Trophoblast cell (in vitro differentiated cells and primary cell): ENCODE data around the gene CD151.

Experiments
- DNase-seq, 2 donors: peaks; one replicate each; pipeline ENCODE4 v3.0.0-alpha.2; 2016
- H2AFZ ChIP-seq: 2 replicates; pipeline ENCODE4 v1.6.1; 2013; ENCODE audit warnings: low read length, moderate library complexity, mild to moderate bottlenecking; ENCODE audit not compliant: insufficient read depth, poor library complexity
- H2AK5ac ChIP-seq: 2 replicates; pipeline ENCODE4 v1.6.1; 2013; ENCODE audit warnings: mild to moderate bottlenecking, low read length
- H2BK120ac ChIP-seq: 2 replicates; pipeline ENCODE4 v1.6.1; 2013; ENCODE audit warnings: low read length, mild to moderate bottlenecking, moderate library complexity; ENCODE audit not compliant: insufficient read depth, poor library complexity
- H2BK12ac ChIP-seq: 2 replicates; pipeline ENCODE4 v1.6.1; 2013; ENCODE audit warnings: mild to moderate bottlenecking, low read length, moderate library complexity
- H2BK5ac ChIP-seq: 2 replicates; pipeline ENCODE4 v1.6.1; 2013; ENCODE audit warnings: low read length, low read depth, moderate library complexity, mild to moderate bottlenecking; ENCODE audit not compliant: poor library complexity
- H3K14ac ChIP-seq: 2 replicates; pipeline ENCODE4 v1.6.1; 2013; ENCODE audit warnings: mild to moderate bottlenecking, low read length
- H3K18ac ChIP-seq: 2 replicates; pipeline ENCODE4 v1.6.1; 2013; ENCODE audit warnings: mild to moderate bottlenecking, low read length
- H3K23ac ChIP-seq: 2 replicates; pipeline ENCODE4 v1.6.1; 2013; ENCODE audit warnings: low read length
- H3K27ac ChIP-seq: 2 replicates; pipeline ENCODE4 v1.5.1; 2013; ENCODE audit warnings: low read depth, mild to moderate bottlenecking, inconsistent platforms, low read length, moderate library complexity
- H3K27me3 ChIP-seq: 2 replicates; pipeline ENCODE4 v1.6.1; 2013; ENCODE audit warnings: inconsistent platforms, mild to moderate bottlenecking, low read length, moderate library complexity; ENCODE audit not compliant: insufficient read depth
- H3K36me3 ChIP-seq, 2 experiments: 1 replicate in 1 of 2; 2 replicates in 1 of 2; pipeline ENCODE4 v1.6.1; 2013; ENCODE audit warnings: low read length in 2 of 2, mild to moderate bottlenecking in 2 of 2, moderate library complexity in 1 of 2; ENCODE audit not compliant: insufficient read depth in 2 of 2, control insufficient read depth in 1 of 2
- H3K4ac ChIP-seq: 2 replicates; pipeline ENCODE4 v1.6.1; 2013; ENCODE audit warnings: low read depth, mild to moderate bottlenecking, low read length, moderate library complexity
- H3K4me1 ChIP-seq, 2 experiments: 1 replicate in 1 of 2; 2 replicates in 1 of 2; pipeline ENCODE4 v1.6.1; 2013; ENCODE audit warnings: low read length in 2 of 2, mild to moderate bottlenecking in 2 of 2, moderate library complexity in 1 of 2; ENCODE audit not compliant: insufficient read depth in 2 of 2, control insufficient read depth in 1 of 2
- H3K4me2 ChIP-seq: 2 replicates; pipeline ENCODE4 v1.6.1; 2013; ENCODE audit warnings: inconsistent platforms, mild to moderate bottlenecking, low read length, moderate library complexity
- H3K4me3 ChIP-seq: 2 replicates; pipeline ENCODE4 v1.5.1; 2013; ENCODE audit warnings: mild to moderate bottlenecking, low read depth, low read length, inconsistent platforms
- H3K79me1 ChIP-seq: one replicate; pipeline ENCODE4 v1.6.1; 2013; ENCODE audit warnings: low read length
- H3K79me2 ChIP-seq: 2 replicates; pipeline ENCODE4 v1.6.1; 2013; ENCODE audit warnings: low read length, mild to moderate bottlenecking; ENCODE audit not compliant: control insufficient read depth, insufficient read depth, poor library complexity
- H3K9ac ChIP-seq: 2 replicates; pipeline ENCODE4 v1.6.1; 2013; ENCODE audit warnings: mild to moderate bottlenecking, low read length
- H3K9me3 ChIP-seq: 2 replicates; pipeline ENCODE4 v1.6.1; 2013; ENCODE audit warnings: low read depth, mild to moderate bottlenecking, control low read depth, inconsistent platforms, low read length; ENCODE audit not compliant: insufficient read depth
- H4K12ac ChIP-seq: 2 replicates; pipeline ENCODE4 v1.6.1; 2013; ENCODE audit warnings: low read depth, mild to moderate bottlenecking, low read length, moderate library complexity
- H4K8ac ChIP-seq: 2 replicates; pipeline ENCODE4 v1.6.1; 2013; ENCODE audit warnings: low read depth, mild to moderate bottlenecking, low read length, moderate library complexity
- H4K91ac ChIP-seq: one replicate; pipeline ENCODE4 v1.6.1; 2013; ENCODE audit warnings: low read depth, mild to moderate bottlenecking, low read length, moderate library complexity
- WGBS: extraction: QIAGEN DNeasy Blood & Tissue Kit; methylation state at CpG from one replicate; pipeline ENCODE4 v1.1.7; 2013; ENCODE audit warnings: missing lambda C conversion rate; ENCODE audit not compliant: insufficient read length, insufficient coverage; ENCODE audit errors: extremely low coverage; 5-methylcytosine and 5-hydroxymethylcytosine counted together

The CD151 gene

DNA sequence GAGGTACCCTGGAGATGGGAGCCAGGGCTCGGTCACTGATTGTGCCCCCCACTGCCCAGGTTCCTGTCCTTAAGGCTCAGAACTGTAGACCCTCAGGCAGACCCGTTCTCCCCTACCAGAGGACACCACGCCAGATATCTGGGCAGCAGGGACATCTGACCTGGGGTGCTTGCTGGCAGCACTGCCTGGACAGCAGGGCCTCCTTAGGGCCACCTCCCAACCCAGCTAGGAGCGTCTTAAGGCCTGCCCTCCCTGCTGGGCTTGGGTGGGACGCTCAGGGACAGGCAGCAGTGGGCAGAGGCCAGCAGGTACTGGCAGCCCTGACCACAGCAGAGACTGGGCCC is 6.5 kb downstream of the CD151 start:
- no peak overlapping the region for H4K91ac ChIP-seq
- no peak for DNase-seq
- H2AK5ac ChIP-seq, result no peak overlapping the region
- H3K27ac ChIP-seq, result no peak overlapping the region
- H3K4me3 ChIP-seq, result no peak overlapping the region
- H3K9ac ChIP-seq, result no peak overlapping the region
- H2AFZ ChIP-seq, result no peak overlapping the region
- H3K79me2 ChIP-seq, result peaks cover 10% of the 10 kb centered on the region
- H3K4me2 ChIP-seq, result no peak overlapping the region
- no peak overlapping the region for H2BK120ac ChIP-seq
- no CpG with 5 or more reads among the region's 5 CpGs for whole genome bisulfite sequencing
- H3K9me3 ChIP-seq, result no peaks in the 10 kb centered on the region
- peaks cover 13% of the 10 kb centered on the region for H3K79me1 ChIP-seq
- no peaks in the 10 kb centered on the region for H3K27me3 ChIP-seq
- no peak overlapping the region for H3K4ac ChIP-seq
- no peak overlapping the region for H2BK12ac ChIP-seq
- no peak overlapping the region for H3K18ac ChIP-seq
- H2BK5ac ChIP-seq, result no peak overlapping the region
- no peak overlapping the region for H3K23ac ChIP-seq
- H3K14ac ChIP-seq, result no peak overlapping the region
- no peak overlapping the region for H4K12ac ChIP-seq
- H3K4me1 ChIP-seq, result peaks cover 22 to 25% of the 10 kb centered on the region in 2 experiments
- no peak overlapping the region for H4K8ac ChIP-seq
- peaks cover 55 to 59% of the 10 kb centered on the region in 2 experiments for H3K36me3 ChIP-seq

DNA sequence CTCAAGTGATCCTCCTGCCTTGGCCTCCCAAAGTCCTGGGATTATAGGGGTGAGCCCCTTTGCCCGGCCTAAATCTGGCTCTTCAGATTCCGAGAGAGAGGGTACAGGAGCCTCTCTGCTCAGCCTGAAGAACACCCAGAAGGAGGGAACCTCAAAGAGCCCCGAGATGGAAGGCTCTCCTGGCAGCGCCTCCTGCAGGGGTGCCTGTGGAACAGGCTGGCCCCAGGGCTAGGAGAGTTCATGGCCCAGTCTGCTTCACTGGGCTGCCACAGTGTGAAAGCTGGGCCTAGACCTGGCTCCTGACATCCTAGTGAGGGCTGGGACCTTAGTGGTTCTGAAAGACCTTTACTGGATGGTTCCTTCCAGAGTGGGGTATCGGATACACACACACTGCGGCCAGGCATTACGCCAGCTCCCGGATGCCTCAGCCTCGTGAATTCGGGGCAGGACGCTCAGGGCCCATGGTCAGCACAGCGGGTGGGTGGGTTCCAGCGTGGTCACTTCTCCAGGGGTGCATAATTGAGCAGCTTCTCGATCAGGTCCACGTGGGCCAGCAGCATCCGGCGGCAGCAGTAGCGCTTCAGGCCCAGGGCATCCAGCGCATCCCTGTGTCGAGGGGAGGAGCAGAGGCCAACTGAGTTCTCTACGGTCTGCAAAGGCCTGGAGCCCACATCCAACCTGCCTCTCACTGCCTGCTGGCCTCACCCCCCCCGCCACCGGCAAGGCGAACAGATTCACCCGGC is 7.3 kb downstream of the CD151 start:
- no peak overlapping the region for H2AFZ ChIP-seq
- H3K27ac ChIP-seq, result no peak overlapping the region
- no CpG with 5 or more reads among the region's 25 CpGs for WGBS
- H3K4me3 ChIP-seq, result no peak overlapping the region
- H3K9ac ChIP-seq, result no peak overlapping the region
- H3K4ac ChIP-seq, result no peak overlapping the region
- H4K91ac ChIP-seq, result no peak overlapping the region
- no peak overlapping the region for H2BK120ac ChIP-seq
- H3K4me2 ChIP-seq, result no peak overlapping the region
- H3K79me1 ChIP-seq, result peaks cover 13% of the 10 kb centered on the region
- no peak overlapping the region for H4K12ac ChIP-seq
- peaks cover 53 to 56% of the 10 kb centered on the region in 2 experiments for H3K36me3 ChIP-seq
- H3K79me2 ChIP-seq, result peaks cover 10% of the 10 kb centered on the region
- H3K9me3 ChIP-seq, result no peaks in the 10 kb centered on the region
- H3K23ac ChIP-seq, result no peak overlapping the region
- no peak overlapping the region for H3K14ac ChIP-seq
- H3K4me1 ChIP-seq, result peaks cover 17 to 23% of the 10 kb centered on the region in 2 experiments
- H3K27me3 ChIP-seq, result no peaks in the 10 kb centered on the region
- no peak overlapping the region for H2AK5ac ChIP-seq
- H2BK12ac ChIP-seq, result no peak overlapping the region
- no peak overlapping the region for H3K18ac ChIP-seq
- H4K8ac ChIP-seq, result no peak overlapping the region
- H2BK5ac ChIP-seq, result no peak overlapping the region
- no peak for DNase-seq

DNA sequence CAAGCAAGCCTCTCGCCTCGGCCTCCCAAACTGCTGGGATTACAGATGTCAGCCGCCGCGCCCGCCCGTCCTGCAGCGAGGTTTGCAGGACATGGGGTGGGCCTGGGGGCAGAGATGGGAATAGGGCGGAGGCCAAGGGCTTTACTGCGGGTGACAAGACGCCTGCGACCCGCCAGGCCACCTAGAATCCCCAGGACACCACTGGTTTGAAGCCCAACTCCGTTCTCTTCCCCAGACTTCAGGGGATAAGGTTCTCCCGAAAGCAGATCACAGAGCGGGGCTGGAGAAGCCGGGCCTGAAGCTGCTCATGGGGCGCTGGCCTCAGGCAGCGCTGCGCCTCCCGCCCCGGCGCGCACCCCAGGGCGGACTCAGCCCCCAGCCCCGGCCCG is 9.2 kb downstream of the CD151 start:
- peak overlapping the region; percentile 90 for H2AFZ ChIP-seq
- peak overlapping the region; percentile 76 for H3K27ac ChIP-seq
- no peaks in the 10 kb centered on the region for H3K9me3 ChIP-seq
- no peak overlapping the region for H2BK120ac ChIP-seq
- H3K27me3 ChIP-seq, result no peaks in the 10 kb centered on the region
- no CpG with 5 or more reads among the region's 27 CpGs for WGBS
- peak overlapping the region; percentile 55 for H4K8ac ChIP-seq
- H3K14ac ChIP-seq, result peak overlapping the region; percentile 68
- peaks cover 10% of the 10 kb centered on the region for H3K79me2 ChIP-seq
- no peak overlapping the region for H2BK12ac ChIP-seq
- peaks cover 13% of the 10 kb centered on the region for H3K79me1 ChIP-seq
- H3K23ac ChIP-seq, result no peak overlapping the region
- peak overlapping the region; percentile 76 for H4K12ac ChIP-seq
- H3K4me1 ChIP-seq, result peaks cover 19 to 25% of the 10 kb centered on the region in 2 experiments
- H3K4me3 ChIP-seq, result peak overlapping the region; percentile 97
- H3K9ac ChIP-seq, result peak overlapping the region; percentile 91
- peak overlapping the region; percentile 99 for H2BK5ac ChIP-seq
- H4K91ac ChIP-seq, result peak overlapping the region; percentile 99
- peak overlapping the region; percentile 44 for H2AK5ac ChIP-seq
- DNase-seq, result peak in 1 of 2 donors; percentile 57
- peaks cover 41 to 44% of the 10 kb centered on the region in 2 experiments for H3K36me3 ChIP-seq
- H3K4ac ChIP-seq, result peak overlapping the region; percentile 70
- peak overlapping the region; percentile 88 for H3K4me2 ChIP-seq
- peak overlapping the region; percentile 86 for H3K18ac ChIP-seq

- Histone ChIP-seq H3K79me2 (peaks cover 10% of the 10 kb centered on the region), H2BK12ac (peak within 1 kb of the TSS; percentile 87), H4K12ac (peak within 1 kb of the TSS; percentile 93), H3K14ac (peak within 1 kb of the TSS; percentile 97), H3K23ac (no peak within 1 kb of the TSS), H3K27ac (peak within 1 kb of the TSS; percentile 92), H4K8ac (peak within 1 kb of the TSS; percentile 98), H3K36me3 (peaks cover 36 to 39% of the 10 kb centered on the region in 2 experiments), H3K4ac (peak within 1 kb of the TSS; percentile 84), H3K27me3 (no peaks in the 10 kb centered on the region), H4K91ac (peak within 1 kb of the TSS; percentile 99), H2AK5ac (peak within 1 kb of the TSS; percentile 44), H3K18ac (peak within 1 kb of the TSS; percentile 94), H2BK120ac (peak within 1 kb of the TSS; percentile 100), H3K79me1 (peaks cover 13% of the 10 kb centered on the region), H2AFZ (peak within 1 kb of the TSS; percentile 90), H2BK5ac (peak within 1 kb of the TSS; percentile 99), H3K9ac (peak within 1 kb of the TSS; percentile 93), H3K4me1 (peaks cover 19 to 25% of the 10 kb centered on the region in 2 experiments), H3K9me3 (no peaks in the 10 kb centered on the region), H3K4me3 (peak within 1 kb of the TSS; percentile 97), H3K4me2 (peak within 1 kb of the TSS; percentile 88)
- peak; percentile 71 to 92 for DNase-seq
- WGBS, result no CpG with 5 or more reads among the region's 87 CpGs
Measured at GRCh38 chr11:842370-843002, 9.7 kb downstream of the CD151 start, which contains the start of the genes POLR2L and TSPAN4. Gene POLR2L, minus strand, starts transcription at chr11:842529. Its CDS starts 21 bp downstream, at chr11:842508. Gene TSPAN4, plus strand, starts transcription at chr11:842852. Its CDS starts 7,453 bp downstream, at chr11:850305.
